ENCODE measurements around the gene OAT. TPM values are rescaled to one million over a fixed set of nuclear protein-coding genes. Genes with fewer than 3 reads are reported as not detected.

OAT gene
- total and polyA plus RNA-seq, 4 donors = 25.1 to 255 (median 69.1) TPM

DNA sequence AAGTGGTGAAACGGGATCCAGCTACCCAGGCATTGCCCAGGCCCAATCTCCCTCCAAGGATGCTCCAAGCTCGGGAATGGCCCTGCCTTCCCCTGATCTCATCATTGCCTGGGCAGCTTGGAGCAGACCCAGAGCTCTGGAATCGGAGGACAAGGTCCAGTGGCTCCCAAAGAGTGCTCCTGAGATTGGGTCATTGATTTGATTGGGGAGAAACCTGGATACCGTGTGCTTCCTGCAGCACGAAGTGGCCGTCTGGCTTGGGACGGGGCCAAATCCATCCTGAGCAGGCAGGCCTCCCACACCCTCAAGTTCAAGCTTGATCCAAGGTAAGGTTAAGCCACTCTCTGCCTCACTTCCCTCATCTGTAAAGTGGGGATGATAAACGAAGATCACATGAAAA, 69.9 kb downstream of the OAT start:
- DNase-seq (ENCODE audit: low spot score) = no peak
- 75% methylated on average over 8 of the region's 8 CpGs for WGBS
- H3K9ac ChIP-seq (ENCODE audit: low read depth in 1 of 2, low read length in 2 of 2) = no peak overlapping the region
- no peak overlapping the region for H3K27ac ChIP-seq (ENCODE audit: low read depth in 1 of 2, low read length in 2 of 2)
- no peak overlapping the region for H3K4me3 ChIP-seq (ENCODE audit: low read depth in 1 of 3, low read length in 3 of 3)
- H3K4me1 ChIP-seq (ENCODE audit: control insufficient read depth in 4 of 4, insufficient read depth in 4 of 4, low read length in 3 of 4) = peaks cover 0 to 4% (median 0%) of the 10 kb centered on the region in 4 donors
- no peaks in the 10 kb centered on the region for H3K9me3 ChIP-seq (ENCODE audit: control insufficient read depth in 4 of 4, low read length in 3 of 4)
- no peaks in the 10 kb centered on the region for H3K27me3 ChIP-seq (ENCODE audit: control insufficient read depth in 4 of 4, insufficient read depth in 4 of 4, low read length in 3 of 4)
- no peaks in the 10 kb centered on the region for H3K36me3 ChIP-seq (ENCODE audit: control insufficient read depth in 4 of 4, insufficient read depth in 3 of 4, low read depth in 1 of 4, low read length in 3 of 4)
- TF ChIP-seq HNF4A (conservative IDR thresholded peaks at IDR 0.05) (no peak), TAF1 (conservative IDR thresholded peaks at IDR 0.05) (no peak), FOXA1 (IDR thresholded peaks at IDR 0.05) (no peak), NR2F2 (IDR thresholded peaks at IDR 0.05) (no peak), HNF4G (IDR thresholded peaks at IDR 0.05) (no peak), SP1 (IDR thresholded peaks at IDR 0.05) (no peak), YY1 (IDR thresholded peaks at IDR 0.05) (no peak), GABPA (IDR thresholded peaks at IDR 0.05 in 1 of 2, conservative IDR thresholded peaks at IDR 0.05 in 1 of 2) (no peak), ZBTB33 (IDR thresholded peaks at IDR 0.05) (no peak), EGR1 (IDR thresholded peaks at IDR 0.05; ENCODE audit: low read depth in 2 of 2) (no peak), FOXA2 (IDR thresholded peaks at IDR 0.05) (no peak), RAD21 (IDR thresholded peaks at IDR 0.05) (no peak), RXRA (IDR thresholded peaks at IDR 0.05) (no peak), JUND (IDR thresholded peaks at IDR 0.05) (no peak)
- TF ChIP-seq, protein P1, sequence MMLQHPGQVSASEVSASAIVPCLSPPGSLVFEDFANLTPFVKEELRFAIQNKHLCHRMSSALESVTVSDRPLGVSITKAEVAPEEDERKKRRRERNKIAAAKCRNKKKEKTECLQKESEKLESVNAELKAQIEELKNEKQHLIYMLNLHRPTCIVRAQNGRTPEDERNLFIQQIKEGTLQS (IDR thresholded peaks at IDR 0.05) = no peak
- TF ChIP-seq, protein P2, sequence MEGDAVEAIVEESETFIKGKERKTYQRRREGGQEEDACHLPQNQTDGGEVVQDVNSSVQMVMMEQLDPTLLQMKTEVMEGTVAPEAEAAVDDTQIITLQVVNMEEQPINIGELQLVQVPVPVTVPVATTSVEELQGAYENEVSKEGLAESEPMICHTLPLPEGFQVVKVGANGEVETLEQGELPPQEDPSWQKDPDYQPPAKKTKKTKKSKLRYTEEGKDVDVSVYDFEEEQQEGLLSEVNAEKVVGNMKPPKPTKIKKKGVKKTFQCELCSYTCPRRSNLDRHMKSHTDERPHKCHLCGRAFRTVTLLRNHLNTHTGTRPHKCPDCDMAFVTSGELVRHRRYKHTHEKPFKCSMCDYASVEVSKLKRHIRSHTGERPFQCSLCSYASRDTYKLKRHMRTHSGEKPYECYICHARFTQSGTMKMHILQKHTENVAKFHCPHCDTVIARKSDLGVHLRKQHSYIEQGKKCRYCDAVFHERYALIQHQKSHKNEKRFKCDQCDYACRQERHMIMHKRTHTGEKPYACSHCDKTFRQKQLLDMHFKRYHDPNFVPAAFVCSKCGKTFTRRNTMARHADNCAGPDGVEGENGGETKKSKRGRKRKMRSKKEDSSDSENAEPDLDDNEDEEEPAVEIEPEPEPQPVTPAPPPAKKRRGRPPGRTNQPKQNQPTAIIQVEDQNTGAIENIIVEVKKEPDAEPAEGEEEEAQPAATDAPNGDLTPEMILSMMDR (IDR thresholded peaks at IDR 0.05; ENCODE audit: low read depth, low read length, missing input control) = no peak
- TF ChIP-seq, protein P3, sequence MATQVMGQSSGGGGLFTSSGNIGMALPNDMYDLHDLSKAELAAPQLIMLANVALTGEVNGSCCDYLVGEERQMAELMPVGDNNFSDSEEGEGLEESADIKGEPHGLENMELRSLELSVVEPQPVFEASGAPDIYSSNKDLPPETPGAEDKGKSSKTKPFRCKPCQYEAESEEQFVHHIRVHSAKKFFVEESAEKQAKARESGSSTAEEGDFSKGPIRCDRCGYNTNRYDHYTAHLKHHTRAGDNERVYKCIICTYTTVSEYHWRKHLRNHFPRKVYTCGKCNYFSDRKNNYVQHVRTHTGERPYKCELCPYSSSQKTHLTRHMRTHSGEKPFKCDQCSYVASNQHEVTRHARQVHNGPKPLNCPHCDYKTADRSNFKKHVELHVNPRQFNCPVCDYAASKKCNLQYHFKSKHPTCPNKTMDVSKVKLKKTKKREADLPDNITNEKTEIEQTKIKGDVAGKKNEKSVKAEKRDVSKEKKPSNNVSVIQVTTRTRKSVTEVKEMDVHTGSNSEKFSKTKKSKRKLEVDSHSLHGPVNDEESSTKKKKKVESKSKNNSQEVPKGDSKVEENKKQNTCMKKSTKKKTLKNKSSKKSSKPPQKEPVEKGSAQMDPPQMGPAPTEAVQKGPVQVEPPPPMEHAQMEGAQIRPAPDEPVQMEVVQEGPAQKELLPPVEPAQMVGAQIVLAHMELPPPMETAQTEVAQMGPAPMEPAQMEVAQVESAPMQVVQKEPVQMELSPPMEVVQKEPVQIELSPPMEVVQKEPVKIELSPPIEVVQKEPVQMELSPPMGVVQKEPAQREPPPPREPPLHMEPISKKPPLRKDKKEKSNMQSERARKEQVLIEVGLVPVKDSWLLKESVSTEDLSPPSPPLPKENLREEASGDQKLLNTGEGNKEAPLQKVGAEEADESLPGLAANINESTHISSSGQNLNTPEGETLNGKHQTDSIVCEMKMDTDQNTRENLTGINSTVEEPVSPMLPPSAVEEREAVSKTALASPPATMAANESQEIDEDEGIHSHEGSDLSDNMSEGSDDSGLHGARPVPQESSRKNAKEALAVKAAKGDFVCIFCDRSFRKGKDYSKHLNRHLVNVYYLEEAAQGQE (IDR thresholded peaks at IDR 0.05) = no peak
- TF ChIP-seq, protein P4, sequence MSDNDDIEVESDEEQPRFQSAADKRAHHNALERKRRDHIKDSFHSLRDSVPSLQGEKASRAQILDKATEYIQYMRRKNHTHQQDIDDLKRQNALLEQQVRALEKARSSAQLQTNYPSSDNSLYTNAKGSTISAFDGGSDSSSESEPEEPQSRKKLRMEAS (IDR thresholded peaks at IDR 0.05) = no peak
